ENCODE data around the gene VILL. TPM values are rescaled to one million over a fixed set of nuclear protein-coding genes. Genes with fewer than 3 reads are reported as not detected.

VILL gene
- total RNA-seq, 1 experiment from 2014 or later: 2.9 TPM

GRCh38 chr3:38016847-38017444, 26.4 kb downstream of the VILL start:
- no peaks in the 10 kb centered on the region for H3K36me3 ChIP-seq (ENCODE audit: insufficient read depth, low read length, poor library complexity, severe bottlenecking)
- no peaks in the 10 kb centered on the region for H3K4me1 ChIP-seq (ENCODE audit: insufficient read depth, low read length, poor library complexity, severe bottlenecking)
- intact Hi-C loops (cut with micrococcal nuclease; ENCODE audit: unreplicated experiment): no loop called here
- TF ChIP-seq EZH2 (IDR thresholded peaks at IDR 0.05; ENCODE audit: borderline replicate concordance, low read depth, low read length, poor library complexity, severe bottlenecking) (no peak), CTCF (conservative IDR thresholded peaks at IDR 0.05; ENCODE audit: low read depth, low read length) (no peak)
- no peak overlapping the region for H3K4me3 ChIP-seq (ENCODE audit: low read depth, low read length, poor library complexity, severe bottlenecking)
- no peaks in the 10 kb centered on the region for H3K27me3 ChIP-seq (replicated peaks; ENCODE audit: insufficient read depth, low read depth, low read length, poor library complexity)
- POLR2A ChIA-PET (ENCODE audit: low non-redundant PET): no interaction called here
- no TSS peak for BruUV-seq (replicated peaks)
- CTCF ChIA-PET: no interaction called here
- H3K9me3 ChIP-seq (ENCODE audit: low read depth, low read length, poor library complexity, severe bottlenecking): no peaks in the 10 kb centered on the region
- H3K27ac ChIP-seq (ENCODE audit: low read depth, low read length, poor library complexity, severe bottlenecking): no peak overlapping the region
- no peak for DNase-seq (ENCODE audit: low spot score)

GRCh38 chr3:38017445-38018295, 27.1 kb downstream of the VILL start:
- H3K4me3 ChIP-seq (ENCODE audit: low read depth, low read length, poor library complexity, severe bottlenecking): no peak overlapping the region
- POLR2A ChIA-PET (ENCODE audit: low non-redundant PET): no interaction called here
- no peak overlapping the region for H3K27ac ChIP-seq (ENCODE audit: low read depth, low read length, poor library complexity, severe bottlenecking)
- TF ChIP-seq EZH2 (IDR thresholded peaks at IDR 0.05; ENCODE audit: borderline replicate concordance, low read depth, low read length, poor library complexity, severe bottlenecking): no peak
- TF ChIP-seq CTCF (conservative IDR thresholded peaks at IDR 0.05; ENCODE audit: low read depth, low read length): no peak
- no TSS peak for BruUV-seq (replicated peaks)
- H3K4me1 ChIP-seq (ENCODE audit: insufficient read depth, low read length, poor library complexity, severe bottlenecking): no peaks in the 10 kb centered on the region
- no peak for DNase-seq (ENCODE audit: low spot score)
- no peaks in the 10 kb centered on the region for H3K9me3 ChIP-seq (ENCODE audit: low read depth, low read length, poor library complexity, severe bottlenecking)
- H3K36me3 ChIP-seq (ENCODE audit: insufficient read depth, low read length, poor library complexity, severe bottlenecking): no peaks in the 10 kb centered on the region
- no peaks in the 10 kb centered on the region for H3K27me3 ChIP-seq (replicated peaks; ENCODE audit: insufficient read depth, low read depth, low read length, poor library complexity)
- intact Hi-C loops (cut with micrococcal nuclease; ENCODE audit: unreplicated experiment): no loop called here
- CTCF ChIA-PET: interaction anchor here (0.5 kb wide), 1 partner anchor 1089 kb away, joined by 3 read pairs; no protein-coding TSS in a partner anchor

GRCh38 chr3:38018296-38019266, 28.0 kb downstream of the VILL start:
- POLR2A ChIA-PET (ENCODE audit: low non-redundant PET): no interaction called here

More at GRCh38 chr3:38018296-38019266, 28.0 kb downstream of the VILL start:
- TF ChIP-seq CTCF (conservative IDR thresholded peaks at IDR 0.05; ENCODE audit: low read depth, low read length): no peak
- no peak for TF ChIP-seq EZH2 (IDR thresholded peaks at IDR 0.05; ENCODE audit: borderline replicate concordance, low read depth, low read length, poor library complexity, severe bottlenecking)
- DNase-seq (ENCODE audit: low spot score): no peak
- no peaks in the 10 kb centered on the region for H3K9me3 ChIP-seq (ENCODE audit: low read depth, low read length, poor library complexity, severe bottlenecking)
- H3K27ac ChIP-seq (ENCODE audit: low read depth, low read length, poor library complexity, severe bottlenecking): no peak overlapping the region
- CTCF ChIA-PET: no interaction called here
- no peaks in the 10 kb centered on the region for H3K36me3 ChIP-seq (ENCODE audit: insufficient read depth, low read length, poor library complexity, severe bottlenecking)
- H3K4me1 ChIP-seq (ENCODE audit: insufficient read depth, low read length, poor library complexity, severe bottlenecking): no peaks in the 10 kb centered on the region
- H3K27me3 ChIP-seq (replicated peaks; ENCODE audit: insufficient read depth, low read depth, low read length, poor library complexity): no peaks in the 10 kb centered on the region
- H3K4me3 ChIP-seq (ENCODE audit: low read depth, low read length, poor library complexity, severe bottlenecking): no peak overlapping the region
- intact Hi-C loops (cut with micrococcal nuclease; ENCODE audit: unreplicated experiment): no loop called here
- no TSS peak for BruUV-seq (replicated peaks)
